RPMI7951 (cell line): ENCODE data around the gene KCNA2. TPM values are rescaled to one million over a fixed set of nuclear protein-coding genes. Genes with fewer than 3 reads are reported as not detected.

Experiments
- DNase-seq: peaks from one replicate; pipeline ENCODE4 v3.0.0-alpha.2; 2012; ENCODE audit warnings: low read depth
- total RNA-seq: library from RNA; depleted of rRNA; stranded (reverse); fragments of >200 nt; shearing (Covaris generic); gene quantifications from 2 replicates; pipeline ENCODE4 v1.2.3, GENCODE V29; 2014

The KCNA2 gene
- total RNA-seq, 1 experiment from 2014 or later = 0.48 TPM

- no peak for DNase-seq
These were observed 3.7 kb downstream of the KCNA2 start for GRCh38 chr1:110602466-110602865.

- DNase-seq = no peak
These were observed 4.8 kb downstream of the KCNA2 start for GRCh38 chr1:110601332-110601731.

- no peak for DNase-seq
These were observed 5.4 kb downstream of the KCNA2 start for GRCh38 chr1:110600716-110601115.

- DNase-seq = no peak
These were observed 8.2 kb downstream of the KCNA2 start for GRCh38 chr1:110597966-110598365.

- no peak for DNase-seq
These were observed 9.8 kb downstream of the KCNA2 start for GRCh38 chr1:110596312-110596711.

GRCh38 chr1:110595353-110595710 lies 10.8 kb downstream of the KCNA2 start:
- DNase-seq = no peak

- DNase-seq = no peak
These were observed 11.5 kb downstream of the KCNA2 start for GRCh38 chr1:110594456-110595352.

- no peak for DNase-seq
These were observed 12.3 kb downstream of the KCNA2 start for GRCh38 chr1:110593902-110594301.

- DNase-seq = no peak
These were observed 14.2 kb downstream of the KCNA2 start for GRCh38 chr1:110591956-110592355.

- no peak for DNase-seq
These were observed 17.2 kb downstream of the KCNA2 start for GRCh38 chr1:110588991-110589390.

- no peak for DNase-seq
These were observed 17.7 kb downstream of the KCNA2 start for GRCh38 chr1:110588486-110588885.

- no peak for DNase-seq
These were observed 18.3 kb downstream of the KCNA2 start for GRCh38 chr1:110587906-110588305.

GRCh38 chr1:110585481-110585880 lies 20.7 kb downstream of the KCNA2 start:
- no peak for DNase-seq

- DNase-seq = no peak
These were observed 22.1 kb downstream of the KCNA2 start for GRCh38 chr1:110584045-110584444.

- no peak for DNase-seq
These were observed 22.7 kb downstream of the KCNA2 start for GRCh38 chr1:110583505-110583904.

GRCh38 chr1:110582378-110582777 lies 23.8 kb downstream of the KCNA2 start:
- DNase-seq = no peak

GRCh38 chr1:110581682-110582145 lies 24.4 kb downstream of the KCNA2 start:
- peak; percentile 65 for DNase-seq

- no peak for DNase-seq
These were observed 25.9 kb downstream of the KCNA2 start for GRCh38 chr1:110580244-110580643.

GRCh38 chr1:110579460-110579859 lies 26.7 kb downstream of the KCNA2 start:
- DNase-seq = no peak

- no peak for DNase-seq
These were observed 29.7 kb downstream of the KCNA2 start for GRCh38 chr1:110576441-110576840.

- no peak for DNase-seq
These were observed 32.8 kb downstream of the KCNA2 start for GRCh38 chr1:110573314-110573713.

GRCh38 chr1:110572751-110573150 lies 33.4 kb downstream of the KCNA2 start:
- DNase-seq = no peak

- DNase-seq = no peak
These were observed 35.3 kb downstream of the KCNA2 start for GRCh38 chr1:110570901-110571300.

- DNase-seq = no peak
These were observed 35.9 kb downstream of the KCNA2 start for GRCh38 chr1:110570307-110570706.
